ENCODE measurements around the gene FHIT.

FHIT gene

DNA sequence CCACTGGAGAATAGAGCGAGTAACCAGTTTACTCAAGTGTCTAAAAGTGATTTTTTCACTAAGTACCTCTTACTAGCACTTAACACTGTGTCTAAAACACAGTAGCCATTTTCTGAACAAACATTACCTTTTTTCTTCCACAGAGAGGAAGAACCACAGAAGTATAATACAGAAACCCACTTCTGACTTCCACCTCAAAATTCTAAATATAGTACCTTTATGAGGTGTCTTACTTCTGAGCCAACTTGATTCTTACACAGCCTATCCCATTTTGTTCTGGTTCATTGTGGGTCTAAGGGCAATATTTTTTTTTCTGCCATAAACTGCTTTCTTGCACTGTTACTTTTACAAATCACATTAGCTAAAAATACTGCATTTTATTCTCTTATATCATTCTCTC lies 821.0 kb downstream of the FHIT start:
- Histone ChIP-seq H3K9me3 (ENCODE audit: control insufficient read depth, low read length) (no peaks in the 10 kb centered on the region), H3K4me1 (ENCODE audit: control insufficient read depth, insufficient read depth, low read length, poor library complexity, severe bottlenecking) (no peaks in the 10 kb centered on the region), H3K27ac (ENCODE audit: insufficient read depth, low read length, poor library complexity, severe bottlenecking) (no peak overlapping the region), H3K36me3 (ENCODE audit: control insufficient read depth, insufficient read depth, low read length) (no peaks in the 10 kb centered on the region), H3K27me3 (replicated peaks; ENCODE audit: control insufficient read depth, insufficient read depth, low read length, poor library complexity, severe bottlenecking) (no peaks in the 10 kb centered on the region), H3K4me3 (ENCODE audit: insufficient read depth, low read depth, low read length, poor library complexity, severe bottlenecking) (no peak overlapping the region)
- DNase-seq: no peak

DNA sequence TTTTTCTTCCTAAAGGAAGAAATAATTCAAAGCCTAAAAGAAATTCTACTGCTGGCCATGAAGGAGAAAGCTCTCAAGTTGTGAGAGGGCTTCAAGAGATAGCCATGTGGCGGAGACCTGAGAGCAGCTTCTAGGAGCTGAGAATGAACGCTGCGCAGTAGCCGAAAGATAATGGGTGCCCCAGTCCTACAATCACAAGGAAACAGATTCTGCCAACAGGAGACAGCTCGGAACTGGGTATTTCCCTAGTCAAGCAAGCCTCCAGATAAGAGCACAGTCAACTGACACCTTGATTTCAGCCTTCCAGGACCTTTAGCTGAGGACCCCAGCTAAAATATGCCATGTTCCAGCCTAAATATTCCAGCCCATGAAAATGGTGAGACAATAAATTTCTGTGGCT lies 824.1 kb downstream of the FHIT start:
- H3K4me1 ChIP-seq (ENCODE audit: control insufficient read depth, insufficient read depth, low read length, poor library complexity, severe bottlenecking): no peaks in the 10 kb centered on the region
- no peaks in the 10 kb centered on the region for H3K9me3 ChIP-seq (ENCODE audit: control insufficient read depth, low read length)
- no peak overlapping the region for H3K27ac ChIP-seq (ENCODE audit: insufficient read depth, low read length, poor library complexity, severe bottlenecking)
- no peak for DNase-seq
- H3K36me3 ChIP-seq (ENCODE audit: control insufficient read depth, insufficient read depth, low read length): no peaks in the 10 kb centered on the region
- H3K4me3 ChIP-seq (ENCODE audit: insufficient read depth, low read depth, low read length, poor library complexity, severe bottlenecking): no peak overlapping the region
- no peaks in the 10 kb centered on the region for H3K27me3 ChIP-seq (replicated peaks; ENCODE audit: control insufficient read depth, insufficient read depth, low read length, poor library complexity, severe bottlenecking)

DNA sequence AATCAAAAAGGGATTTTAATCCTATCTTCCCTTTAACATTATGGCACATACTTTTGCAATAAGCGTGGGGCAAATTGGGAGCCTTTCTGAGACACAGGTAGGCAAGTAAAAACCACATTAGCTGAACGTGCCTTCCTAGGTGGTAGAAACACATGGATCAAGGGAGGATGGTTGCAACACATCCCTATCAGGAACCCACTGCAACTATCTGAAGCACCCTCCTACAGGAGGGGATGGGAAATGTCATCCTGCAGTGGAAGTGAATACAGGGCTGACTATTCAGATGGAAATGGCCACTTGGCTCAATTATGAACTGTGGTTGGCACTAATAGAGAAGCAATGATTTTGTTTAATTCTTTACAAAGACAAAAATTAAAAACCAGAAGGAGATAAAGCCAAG lies 826.3 kb downstream of the FHIT start:
- Histone ChIP-seq H3K36me3 (ENCODE audit: control insufficient read depth, insufficient read depth, low read length) (no peaks in the 10 kb centered on the region), H3K4me3 (ENCODE audit: insufficient read depth, low read depth, low read length, poor library complexity, severe bottlenecking) (no peak overlapping the region), H3K27ac (ENCODE audit: insufficient read depth, low read length, poor library complexity, severe bottlenecking) (no peak overlapping the region), H3K4me1 (ENCODE audit: control insufficient read depth, insufficient read depth, low read length, poor library complexity, severe bottlenecking) (no peaks in the 10 kb centered on the region), H3K27me3 (replicated peaks; ENCODE audit: control insufficient read depth, insufficient read depth, low read length, poor library complexity, severe bottlenecking) (no peaks in the 10 kb centered on the region), H3K9me3 (ENCODE audit: control insufficient read depth, low read length) (no peaks in the 10 kb centered on the region)
- no peak for DNase-seq

DNA sequence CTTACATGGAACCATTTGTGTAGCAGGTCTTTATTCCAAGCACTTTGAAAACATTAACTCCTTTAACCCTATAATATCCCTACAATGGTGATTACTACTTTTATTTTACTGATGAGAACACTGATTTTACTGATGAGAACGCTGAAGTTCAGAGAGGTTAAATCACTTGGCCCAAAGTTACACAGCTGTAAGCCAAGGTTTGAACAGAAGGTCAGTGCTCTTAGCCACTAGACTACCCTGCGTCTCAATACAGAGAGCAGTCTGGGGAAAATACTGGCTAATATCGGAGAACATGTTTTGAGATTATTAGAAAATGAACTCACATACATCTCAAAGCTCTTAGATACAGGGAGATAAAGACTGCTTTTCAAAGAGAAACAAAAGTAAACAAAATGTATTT lies 827.2 kb downstream of the FHIT start:
- no peaks in the 10 kb centered on the region for H3K9me3 ChIP-seq (ENCODE audit: control insufficient read depth, low read length)
- H3K4me3 ChIP-seq (ENCODE audit: insufficient read depth, low read depth, low read length, poor library complexity, severe bottlenecking): no peak overlapping the region
- no peak for DNase-seq
- H3K27ac ChIP-seq (ENCODE audit: insufficient read depth, low read length, poor library complexity, severe bottlenecking): no peak overlapping the region
- no peaks in the 10 kb centered on the region for H3K4me1 ChIP-seq (ENCODE audit: control insufficient read depth, insufficient read depth, low read length, poor library complexity, severe bottlenecking)
- H3K27me3 ChIP-seq (replicated peaks; ENCODE audit: control insufficient read depth, insufficient read depth, low read length, poor library complexity, severe bottlenecking): no peaks in the 10 kb centered on the region
- no peaks in the 10 kb centered on the region for H3K36me3 ChIP-seq (ENCODE audit: control insufficient read depth, insufficient read depth, low read length)

DNA sequence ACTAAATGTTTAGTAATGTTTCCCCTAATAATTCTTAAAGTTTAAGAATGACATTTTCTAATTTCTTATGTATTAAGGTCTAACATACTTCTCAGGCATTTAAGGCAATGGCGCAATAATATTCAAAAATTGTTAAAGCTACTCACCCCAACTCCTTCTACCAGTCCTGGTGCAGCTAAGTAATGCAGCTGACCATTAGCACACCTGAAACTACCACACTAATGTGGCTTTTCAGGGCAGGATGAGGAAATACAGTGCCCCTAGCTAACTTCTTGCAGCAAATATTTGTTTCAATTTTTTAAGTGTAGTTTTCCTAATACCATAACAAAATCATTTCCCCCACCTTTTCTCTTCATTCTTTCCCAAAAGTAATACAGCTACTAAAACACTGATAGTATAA lies 827.7 kb downstream of the FHIT start:
- DNase-seq: no peak
- Histone ChIP-seq H3K4me3 (ENCODE audit: insufficient read depth, low read depth, low read length, poor library complexity, severe bottlenecking) (no peak overlapping the region), H3K27ac (ENCODE audit: insufficient read depth, low read length, poor library complexity, severe bottlenecking) (no peak overlapping the region), H3K27me3 (replicated peaks; ENCODE audit: control insufficient read depth, insufficient read depth, low read length, poor library complexity, severe bottlenecking) (no peaks in the 10 kb centered on the region), H3K36me3 (ENCODE audit: control insufficient read depth, insufficient read depth, low read length) (no peaks in the 10 kb centered on the region), H3K9me3 (ENCODE audit: control insufficient read depth, low read length) (no peaks in the 10 kb centered on the region), H3K4me1 (ENCODE audit: control insufficient read depth, insufficient read depth, low read length, poor library complexity, severe bottlenecking) (no peaks in the 10 kb centered on the region)

DNA sequence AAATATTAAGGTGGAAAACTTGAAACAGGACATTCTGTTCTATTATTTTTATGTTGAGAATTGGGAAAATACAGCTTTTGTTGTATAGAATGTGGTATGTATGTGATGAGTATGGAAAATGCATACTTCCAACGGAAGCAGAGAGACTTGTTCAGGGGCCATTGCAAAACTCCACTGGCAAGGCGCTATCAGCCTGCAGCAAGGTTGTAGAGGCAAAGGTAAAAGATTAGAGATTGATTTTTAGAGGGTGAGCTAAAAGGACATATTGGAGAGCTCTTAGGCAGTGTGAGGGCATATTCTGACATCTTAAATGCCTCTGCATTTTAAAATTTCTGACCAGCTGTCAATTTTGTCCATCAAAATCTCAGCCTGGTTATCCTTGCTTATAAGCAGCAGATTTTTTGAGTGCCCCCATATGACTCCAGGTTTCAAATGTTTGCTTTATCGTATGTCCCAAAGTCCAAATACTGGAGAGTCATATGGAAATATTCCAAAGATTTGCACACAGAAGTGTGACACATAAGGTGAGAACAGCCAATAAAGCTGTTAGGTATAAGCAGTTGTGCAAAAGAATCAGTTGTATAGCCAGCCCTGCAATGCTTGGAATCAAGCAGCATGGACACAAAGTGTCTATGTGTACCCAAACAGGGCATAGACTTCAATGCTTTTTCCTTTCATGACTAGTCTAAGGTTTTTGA lies 829.4 kb downstream of the FHIT start:
- H3K27ac ChIP-seq (ENCODE audit: insufficient read depth, low read length, poor library complexity, severe bottlenecking): no peak overlapping the region
- no peaks in the 10 kb centered on the region for H3K4me1 ChIP-seq (ENCODE audit: control insufficient read depth, insufficient read depth, low read length, poor library complexity, severe bottlenecking)
- no peaks in the 10 kb centered on the region for H3K9me3 ChIP-seq (ENCODE audit: control insufficient read depth, low read length)
- no peak overlapping the region for H3K4me3 ChIP-seq (ENCODE audit: insufficient read depth, low read depth, low read length, poor library complexity, severe bottlenecking)
- no peaks in the 10 kb centered on the region for H3K36me3 ChIP-seq (ENCODE audit: control insufficient read depth, insufficient read depth, low read length)
- no peaks in the 10 kb centered on the region for H3K27me3 ChIP-seq (replicated peaks; ENCODE audit: control insufficient read depth, insufficient read depth, low read length, poor library complexity, severe bottlenecking)
- no peak for DNase-seq

DNA sequence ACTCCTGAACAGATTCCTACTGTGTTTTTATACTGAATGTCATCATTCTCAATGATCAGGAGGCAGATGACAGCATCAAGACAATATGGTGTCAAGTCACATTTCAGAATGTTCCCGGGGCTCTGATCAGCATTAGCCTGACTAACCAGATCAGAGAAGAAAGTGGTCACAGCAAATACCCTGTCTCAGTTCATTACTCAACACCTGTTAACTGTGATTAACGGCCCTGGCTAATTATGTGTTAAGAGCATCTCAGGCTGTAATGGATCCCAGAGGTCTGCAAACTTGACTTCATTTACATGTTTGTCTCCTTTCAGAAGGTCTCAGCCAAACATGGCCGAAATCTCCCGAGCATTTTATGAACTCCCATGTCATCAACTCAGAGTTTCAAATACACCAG lies 833.7 kb downstream of the FHIT start:
- Histone ChIP-seq H3K4me3 (ENCODE audit: insufficient read depth, low read depth, low read length, poor library complexity, severe bottlenecking) (no peak overlapping the region), H3K27me3 (replicated peaks; ENCODE audit: control insufficient read depth, insufficient read depth, low read length, poor library complexity, severe bottlenecking) (no peaks in the 10 kb centered on the region), H3K9me3 (ENCODE audit: control insufficient read depth, low read length) (no peaks in the 10 kb centered on the region), H3K27ac (ENCODE audit: insufficient read depth, low read length, poor library complexity, severe bottlenecking) (no peak overlapping the region), H3K4me1 (ENCODE audit: control insufficient read depth, insufficient read depth, low read length, poor library complexity, severe bottlenecking) (no peaks in the 10 kb centered on the region), H3K36me3 (ENCODE audit: control insufficient read depth, insufficient read depth, low read length) (no peaks in the 10 kb centered on the region)
- DNase-seq: no peak

DNA sequence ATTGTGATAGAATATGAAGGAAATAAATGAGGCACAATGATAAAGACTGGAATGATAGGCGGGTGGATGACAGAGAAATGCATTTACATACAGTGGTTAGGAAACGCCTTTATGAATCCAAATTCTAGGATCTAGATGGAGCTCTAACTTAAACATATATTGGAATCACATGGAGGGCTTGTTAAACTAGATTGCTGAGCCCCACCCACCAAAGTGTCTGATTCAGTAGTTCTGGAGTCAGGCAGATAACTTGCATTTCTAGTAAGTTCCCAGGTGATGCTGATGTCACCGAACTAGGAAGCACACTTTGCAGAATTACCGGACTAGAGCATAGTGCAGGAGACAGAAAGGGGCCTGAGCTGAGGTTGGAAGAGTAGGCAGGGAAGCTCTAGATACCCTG lies 837.2 kb downstream of the FHIT start:
- Histone ChIP-seq H3K4me3 (ENCODE audit: insufficient read depth, low read depth, low read length, poor library complexity, severe bottlenecking) (no peak overlapping the region), H3K27me3 (replicated peaks; ENCODE audit: control insufficient read depth, insufficient read depth, low read length, poor library complexity, severe bottlenecking) (no peaks in the 10 kb centered on the region), H3K4me1 (ENCODE audit: control insufficient read depth, insufficient read depth, low read length, poor library complexity, severe bottlenecking) (no peaks in the 10 kb centered on the region), H3K9me3 (ENCODE audit: control insufficient read depth, low read length) (no peaks in the 10 kb centered on the region), H3K36me3 (ENCODE audit: control insufficient read depth, insufficient read depth, low read length) (no peaks in the 10 kb centered on the region), H3K27ac (ENCODE audit: insufficient read depth, low read length, poor library complexity, severe bottlenecking) (no peak overlapping the region)
- DNase-seq: no peak

DNA sequence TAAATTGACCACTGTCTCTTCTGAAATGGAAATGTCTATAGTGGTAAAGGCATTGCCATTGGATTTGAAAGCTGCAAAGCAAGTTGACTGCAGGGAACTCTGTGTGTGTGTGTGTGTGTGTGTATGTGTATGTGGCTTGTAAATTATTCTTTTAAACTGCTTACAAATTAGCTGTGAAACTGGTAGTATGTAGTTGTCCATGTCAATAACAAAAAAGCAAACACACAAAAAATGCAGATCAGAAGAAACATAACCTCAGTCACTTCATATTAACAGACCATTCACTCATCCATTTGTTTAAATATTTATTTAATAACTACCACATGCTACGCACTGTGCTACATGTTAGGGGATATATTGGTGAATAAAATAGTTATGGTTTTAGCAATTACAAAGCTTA lies 837.7 kb downstream of the FHIT start:
- DNase-seq: no peak
- no peaks in the 10 kb centered on the region for H3K27me3 ChIP-seq (replicated peaks; ENCODE audit: control insufficient read depth, insufficient read depth, low read length, poor library complexity, severe bottlenecking)
- no peaks in the 10 kb centered on the region for H3K36me3 ChIP-seq (ENCODE audit: control insufficient read depth, insufficient read depth, low read length)
- H3K27ac ChIP-seq (ENCODE audit: insufficient read depth, low read length, poor library complexity, severe bottlenecking): no peak overlapping the region
- no peaks in the 10 kb centered on the region for H3K4me1 ChIP-seq (ENCODE audit: control insufficient read depth, insufficient read depth, low read length, poor library complexity, severe bottlenecking)
- no peak overlapping the region for H3K4me3 ChIP-seq (ENCODE audit: insufficient read depth, low read depth, low read length, poor library complexity, severe bottlenecking)
- H3K9me3 ChIP-seq (ENCODE audit: control insufficient read depth, low read length): no peaks in the 10 kb centered on the region

DNA sequence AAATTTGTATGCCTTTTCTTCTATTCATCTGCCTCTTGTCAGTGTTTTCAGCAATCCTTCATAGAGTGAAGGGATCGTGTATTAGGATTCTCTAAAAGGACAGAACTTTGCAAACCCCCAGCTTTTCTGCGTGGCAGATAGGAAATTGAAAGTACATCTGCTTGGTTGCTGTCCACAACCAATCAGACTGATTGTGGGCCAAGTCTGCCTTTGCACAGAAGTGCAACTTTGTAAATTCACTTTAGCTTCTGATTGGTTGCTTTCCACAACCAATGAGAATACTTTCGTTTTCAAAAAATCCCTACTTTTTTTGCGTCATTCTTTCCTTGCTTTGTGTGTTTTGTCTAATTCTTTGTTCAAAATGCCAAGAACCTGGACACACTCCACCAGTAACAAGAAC lies 847.4 kb downstream of the FHIT start:
- no peak overlapping the region for H3K27ac ChIP-seq (ENCODE audit: insufficient read depth, low read length, poor library complexity, severe bottlenecking)
- no peak overlapping the region for H3K4me3 ChIP-seq (ENCODE audit: insufficient read depth, low read depth, low read length, poor library complexity, severe bottlenecking)
- no peaks in the 10 kb centered on the region for H3K9me3 ChIP-seq (ENCODE audit: control insufficient read depth, low read length)
- no peaks in the 10 kb centered on the region for H3K4me1 ChIP-seq (ENCODE audit: control insufficient read depth, insufficient read depth, low read length, poor library complexity, severe bottlenecking)
- no peaks in the 10 kb centered on the region for H3K36me3 ChIP-seq (ENCODE audit: control insufficient read depth, insufficient read depth, low read length)
- DNase-seq: no peak
- peaks cover 2% of the 10 kb centered on the region for H3K27me3 ChIP-seq (replicated peaks; ENCODE audit: control insufficient read depth, insufficient read depth, low read length, poor library complexity, severe bottlenecking)
